Measurements from ENCODE around the gene TNIP1.

DNA sequence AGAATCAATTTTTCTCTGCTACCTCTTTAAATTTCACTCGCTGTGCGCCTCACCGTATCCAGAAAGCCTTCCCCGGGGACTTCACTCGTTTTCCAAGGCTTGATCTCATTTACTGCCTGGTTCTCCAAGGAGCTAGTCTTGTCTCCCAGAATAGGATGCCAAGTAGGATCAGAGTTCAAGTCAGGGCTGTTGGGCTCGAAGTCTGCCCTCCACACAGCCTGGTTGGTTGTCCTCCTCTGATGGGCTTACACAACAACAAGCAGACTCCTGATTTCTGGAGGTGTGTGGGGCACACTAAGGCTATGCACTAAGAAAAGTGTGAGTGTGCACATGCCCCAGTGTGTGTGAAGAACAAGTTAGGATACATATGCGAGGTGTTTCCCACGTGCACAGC, 14.0 kb upstream of the TNIP1 start:
- TF ChIP-seq, protein P1, sequence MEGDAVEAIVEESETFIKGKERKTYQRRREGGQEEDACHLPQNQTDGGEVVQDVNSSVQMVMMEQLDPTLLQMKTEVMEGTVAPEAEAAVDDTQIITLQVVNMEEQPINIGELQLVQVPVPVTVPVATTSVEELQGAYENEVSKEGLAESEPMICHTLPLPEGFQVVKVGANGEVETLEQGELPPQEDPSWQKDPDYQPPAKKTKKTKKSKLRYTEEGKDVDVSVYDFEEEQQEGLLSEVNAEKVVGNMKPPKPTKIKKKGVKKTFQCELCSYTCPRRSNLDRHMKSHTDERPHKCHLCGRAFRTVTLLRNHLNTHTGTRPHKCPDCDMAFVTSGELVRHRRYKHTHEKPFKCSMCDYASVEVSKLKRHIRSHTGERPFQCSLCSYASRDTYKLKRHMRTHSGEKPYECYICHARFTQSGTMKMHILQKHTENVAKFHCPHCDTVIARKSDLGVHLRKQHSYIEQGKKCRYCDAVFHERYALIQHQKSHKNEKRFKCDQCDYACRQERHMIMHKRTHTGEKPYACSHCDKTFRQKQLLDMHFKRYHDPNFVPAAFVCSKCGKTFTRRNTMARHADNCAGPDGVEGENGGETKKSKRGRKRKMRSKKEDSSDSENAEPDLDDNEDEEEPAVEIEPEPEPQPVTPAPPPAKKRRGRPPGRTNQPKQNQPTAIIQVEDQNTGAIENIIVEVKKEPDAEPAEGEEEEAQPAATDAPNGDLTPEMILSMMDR (IDR thresholded peaks at IDR 0.05), result no peak
- TF ChIP-seq EP300 (IDR thresholded peaks at IDR 0.05), result no peak

All from stomach (tissue), 4 donors.